ENCODE results near the gene MRFAP1.

Gene MRFAP1

GRCh38 chr4:6619466-6620255 is 20.8 kb upstream of the MRFAP1 start:
- no peak for TF ChIP-seq CTCF (IDR thresholded peaks at IDR 0.05)

DNA sequence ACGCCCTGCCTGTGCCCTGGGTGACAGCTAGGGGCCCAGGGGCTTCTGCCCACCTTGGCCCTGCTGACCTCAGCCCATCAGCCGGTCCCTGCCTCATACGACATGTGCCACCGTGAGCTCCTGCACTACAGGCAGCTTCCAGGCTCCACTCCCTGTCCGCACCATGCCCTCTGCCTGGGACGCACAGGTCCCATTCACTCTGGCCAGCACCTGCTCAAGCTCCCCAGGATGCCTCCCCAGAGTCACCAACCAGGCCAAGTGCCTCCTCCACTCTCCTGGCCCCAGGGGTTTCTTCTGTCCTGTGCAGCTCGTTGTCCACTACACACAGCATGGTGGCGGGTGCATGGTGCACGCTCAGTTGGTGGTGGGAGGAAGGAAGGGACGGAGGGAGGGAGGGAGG is 20.2 kb upstream of the MRFAP1 start:
- no peak for TF ChIP-seq CTCF (IDR thresholded peaks at IDR 0.05)

- TF ChIP-seq CTCF (IDR thresholded peaks at IDR 0.05): no peak
Observed at GRCh38 chr4:6620891-6621555, 19.5 kb upstream of the MRFAP1 start.

DNA sequence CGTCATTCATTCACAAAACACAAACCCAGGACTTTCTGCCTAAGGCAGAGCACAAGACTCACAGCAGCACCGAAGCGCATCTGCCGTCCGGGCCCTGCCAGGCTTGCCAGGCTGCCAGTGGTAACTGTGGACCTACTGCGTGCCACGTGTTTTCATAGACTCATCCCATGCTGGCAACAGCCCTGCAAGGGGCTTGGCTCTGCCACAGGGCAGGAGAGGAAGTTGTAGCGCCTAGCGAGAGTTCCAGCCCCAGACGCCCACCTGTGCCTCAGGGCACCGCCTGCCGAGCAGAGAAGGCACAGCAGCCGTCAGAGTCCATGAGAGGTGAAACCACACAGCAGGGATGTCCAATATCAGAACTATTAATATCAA is 18.9 kb upstream of the MRFAP1 start:
- TF ChIP-seq CTCF (IDR thresholded peaks at IDR 0.05): no peak

DNA sequence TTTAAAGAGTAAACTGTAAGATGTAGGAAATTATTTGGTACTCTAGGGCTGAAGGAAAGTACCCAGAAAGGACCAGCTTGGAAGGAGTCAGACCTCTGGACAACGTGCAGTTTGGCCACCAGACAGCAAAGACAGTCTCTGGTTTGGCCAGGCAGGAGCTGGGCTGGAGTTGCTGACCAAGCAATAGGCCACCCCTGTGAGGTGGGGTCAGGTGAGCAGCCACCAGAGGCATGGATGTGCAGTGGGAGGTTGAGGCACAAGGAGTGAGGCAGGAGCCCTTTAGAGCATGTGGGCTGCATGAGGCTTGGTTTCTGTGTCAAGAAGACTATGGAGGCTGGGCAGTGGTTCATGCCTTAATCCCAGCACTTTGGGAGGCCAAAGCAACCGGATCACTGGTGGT is 17.7 kb upstream of the MRFAP1 start:
- no peak for TF ChIP-seq CTCF (IDR thresholded peaks at IDR 0.05)

- TF ChIP-seq CTCF (IDR thresholded peaks at IDR 0.05): no peak
Observed at GRCh38 chr4:6625256-6625655, 15.2 kb upstream of the MRFAP1 start.

DNA sequence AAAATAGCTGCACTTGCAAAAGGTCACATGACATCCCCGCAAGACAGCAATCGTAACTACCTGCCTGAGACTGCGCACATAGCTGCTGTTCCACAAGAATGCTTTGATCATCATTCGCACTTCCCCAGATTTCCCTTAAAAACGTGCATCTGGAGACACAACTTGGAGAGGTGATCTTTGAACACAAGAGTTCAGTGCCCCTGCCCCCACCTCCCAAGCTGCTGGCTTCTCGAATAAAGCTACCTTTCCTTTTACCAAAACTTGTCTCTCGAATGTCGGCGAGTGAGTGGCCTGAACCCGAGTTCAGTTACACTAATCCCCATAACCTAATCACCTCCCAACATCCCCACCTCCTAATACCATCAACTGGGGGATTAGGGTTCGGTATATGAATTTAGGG is 14.4 kb upstream of the MRFAP1 start:
- no peak for TF ChIP-seq CTCF (IDR thresholded peaks at IDR 0.05)

All from LNCAP (cell line).